Testis (tissue), 2 donors: Measurements from ENCODE around the gene FAM25A.

Source experiments
- POLR2A ChIP-seq: fragments of 450-650 bp; IDR thresholded peaks from one replicate; pipeline ENCODE4 v1.6.1; 2017; ENCODE audit warnings: antibody characterized with exemption, mild to moderate bottlenecking, moderate library complexity
- TF ChIP-seq, protein P1 (sequence below), 3 experiments: fragments of 450-650 bp in 2 of 3; fragments of 200-600 bp in 1 of 3; sonication (generic) in 1 of 3; IDR thresholded peaks; one replicate each; pipeline ENCODE4 v1.5.1; 2016 to 2019; ENCODE audit warnings: antibody characterized with exemption in 3 of 3, mild to moderate bottlenecking in 2 of 3, moderate library complexity in 1 of 3

DNA sequence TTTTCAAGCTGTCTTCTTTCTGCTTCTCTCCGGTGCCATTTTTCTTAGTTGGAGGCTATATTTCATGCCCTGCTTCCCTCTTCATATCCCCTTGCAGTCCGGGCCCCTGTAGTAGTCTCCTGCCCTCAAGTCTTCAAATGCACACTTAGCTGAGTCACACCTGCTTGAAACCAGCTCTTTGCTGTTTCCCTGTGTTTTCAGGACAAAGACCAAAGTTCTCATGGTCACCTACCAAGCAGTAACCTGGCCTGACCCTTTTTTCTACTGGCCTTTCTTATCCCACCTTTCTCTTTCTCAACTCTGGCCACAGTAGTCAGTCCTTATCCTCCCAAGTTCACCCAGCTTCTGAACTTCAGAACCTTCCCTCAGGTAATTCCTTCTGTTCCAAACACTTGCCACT lies 46.1 kb downstream of the FAM25A start:
- TF ChIP-seq, protein P1, sequence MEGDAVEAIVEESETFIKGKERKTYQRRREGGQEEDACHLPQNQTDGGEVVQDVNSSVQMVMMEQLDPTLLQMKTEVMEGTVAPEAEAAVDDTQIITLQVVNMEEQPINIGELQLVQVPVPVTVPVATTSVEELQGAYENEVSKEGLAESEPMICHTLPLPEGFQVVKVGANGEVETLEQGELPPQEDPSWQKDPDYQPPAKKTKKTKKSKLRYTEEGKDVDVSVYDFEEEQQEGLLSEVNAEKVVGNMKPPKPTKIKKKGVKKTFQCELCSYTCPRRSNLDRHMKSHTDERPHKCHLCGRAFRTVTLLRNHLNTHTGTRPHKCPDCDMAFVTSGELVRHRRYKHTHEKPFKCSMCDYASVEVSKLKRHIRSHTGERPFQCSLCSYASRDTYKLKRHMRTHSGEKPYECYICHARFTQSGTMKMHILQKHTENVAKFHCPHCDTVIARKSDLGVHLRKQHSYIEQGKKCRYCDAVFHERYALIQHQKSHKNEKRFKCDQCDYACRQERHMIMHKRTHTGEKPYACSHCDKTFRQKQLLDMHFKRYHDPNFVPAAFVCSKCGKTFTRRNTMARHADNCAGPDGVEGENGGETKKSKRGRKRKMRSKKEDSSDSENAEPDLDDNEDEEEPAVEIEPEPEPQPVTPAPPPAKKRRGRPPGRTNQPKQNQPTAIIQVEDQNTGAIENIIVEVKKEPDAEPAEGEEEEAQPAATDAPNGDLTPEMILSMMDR (IDR thresholded peaks at IDR 0.05): no peak
- TF ChIP-seq POLR2A: no peak
